ENCODE data around the gene SLC1A5.

DNA sequence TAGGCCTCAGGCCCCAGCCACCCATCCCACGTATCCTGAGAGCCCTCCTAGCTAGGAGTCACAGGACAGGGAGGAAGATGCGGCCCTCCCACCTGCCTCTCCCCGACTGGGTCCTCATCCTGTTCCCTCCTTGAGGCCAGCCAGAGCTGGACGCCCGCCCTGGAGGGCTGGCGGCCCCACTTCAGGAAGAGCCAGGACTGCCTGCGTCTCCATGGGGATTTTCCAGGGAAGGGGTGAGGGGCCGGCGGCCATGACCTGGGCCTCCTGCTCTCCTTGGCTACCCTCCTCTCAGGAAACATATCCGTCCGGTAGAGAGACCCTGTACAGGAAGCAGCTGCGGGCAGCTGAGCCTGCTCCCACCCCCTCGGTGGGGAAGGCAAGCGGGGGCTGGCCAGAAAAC is 60.2 kb downstream of the SLC1A5 start:
- TF ChIP-seq, protein P1, sequence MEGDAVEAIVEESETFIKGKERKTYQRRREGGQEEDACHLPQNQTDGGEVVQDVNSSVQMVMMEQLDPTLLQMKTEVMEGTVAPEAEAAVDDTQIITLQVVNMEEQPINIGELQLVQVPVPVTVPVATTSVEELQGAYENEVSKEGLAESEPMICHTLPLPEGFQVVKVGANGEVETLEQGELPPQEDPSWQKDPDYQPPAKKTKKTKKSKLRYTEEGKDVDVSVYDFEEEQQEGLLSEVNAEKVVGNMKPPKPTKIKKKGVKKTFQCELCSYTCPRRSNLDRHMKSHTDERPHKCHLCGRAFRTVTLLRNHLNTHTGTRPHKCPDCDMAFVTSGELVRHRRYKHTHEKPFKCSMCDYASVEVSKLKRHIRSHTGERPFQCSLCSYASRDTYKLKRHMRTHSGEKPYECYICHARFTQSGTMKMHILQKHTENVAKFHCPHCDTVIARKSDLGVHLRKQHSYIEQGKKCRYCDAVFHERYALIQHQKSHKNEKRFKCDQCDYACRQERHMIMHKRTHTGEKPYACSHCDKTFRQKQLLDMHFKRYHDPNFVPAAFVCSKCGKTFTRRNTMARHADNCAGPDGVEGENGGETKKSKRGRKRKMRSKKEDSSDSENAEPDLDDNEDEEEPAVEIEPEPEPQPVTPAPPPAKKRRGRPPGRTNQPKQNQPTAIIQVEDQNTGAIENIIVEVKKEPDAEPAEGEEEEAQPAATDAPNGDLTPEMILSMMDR (IDR thresholded peaks at IDR 0.05; ENCODE audit: poor library complexity, severe bottlenecking): no peak
- no peak for TF ChIP-seq EZH2 (IDR thresholded peaks at IDR 0.05; ENCODE audit: borderline replicate concordance, insufficient read depth, low read length, poor library complexity, severe bottlenecking)
- TF ChIP-seq EP300 (conservative IDR thresholded peaks at IDR 0.05; ENCODE audit: poor library complexity, severe bottlenecking): no peak
- no peak for TF ChIP-seq RAD21 (conservative IDR thresholded peaks at IDR 0.05)
- TF ChIP-seq MXI1 (conservative IDR thresholded peaks at IDR 0.05; ENCODE audit: poor library complexity, severe bottlenecking): no peak
- TF ChIP-seq, protein P2, sequence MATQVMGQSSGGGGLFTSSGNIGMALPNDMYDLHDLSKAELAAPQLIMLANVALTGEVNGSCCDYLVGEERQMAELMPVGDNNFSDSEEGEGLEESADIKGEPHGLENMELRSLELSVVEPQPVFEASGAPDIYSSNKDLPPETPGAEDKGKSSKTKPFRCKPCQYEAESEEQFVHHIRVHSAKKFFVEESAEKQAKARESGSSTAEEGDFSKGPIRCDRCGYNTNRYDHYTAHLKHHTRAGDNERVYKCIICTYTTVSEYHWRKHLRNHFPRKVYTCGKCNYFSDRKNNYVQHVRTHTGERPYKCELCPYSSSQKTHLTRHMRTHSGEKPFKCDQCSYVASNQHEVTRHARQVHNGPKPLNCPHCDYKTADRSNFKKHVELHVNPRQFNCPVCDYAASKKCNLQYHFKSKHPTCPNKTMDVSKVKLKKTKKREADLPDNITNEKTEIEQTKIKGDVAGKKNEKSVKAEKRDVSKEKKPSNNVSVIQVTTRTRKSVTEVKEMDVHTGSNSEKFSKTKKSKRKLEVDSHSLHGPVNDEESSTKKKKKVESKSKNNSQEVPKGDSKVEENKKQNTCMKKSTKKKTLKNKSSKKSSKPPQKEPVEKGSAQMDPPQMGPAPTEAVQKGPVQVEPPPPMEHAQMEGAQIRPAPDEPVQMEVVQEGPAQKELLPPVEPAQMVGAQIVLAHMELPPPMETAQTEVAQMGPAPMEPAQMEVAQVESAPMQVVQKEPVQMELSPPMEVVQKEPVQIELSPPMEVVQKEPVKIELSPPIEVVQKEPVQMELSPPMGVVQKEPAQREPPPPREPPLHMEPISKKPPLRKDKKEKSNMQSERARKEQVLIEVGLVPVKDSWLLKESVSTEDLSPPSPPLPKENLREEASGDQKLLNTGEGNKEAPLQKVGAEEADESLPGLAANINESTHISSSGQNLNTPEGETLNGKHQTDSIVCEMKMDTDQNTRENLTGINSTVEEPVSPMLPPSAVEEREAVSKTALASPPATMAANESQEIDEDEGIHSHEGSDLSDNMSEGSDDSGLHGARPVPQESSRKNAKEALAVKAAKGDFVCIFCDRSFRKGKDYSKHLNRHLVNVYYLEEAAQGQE (IDR thresholded peaks at IDR 0.05; ENCODE audit: borderline replicate concordance): no peak
- TF ChIP-seq TAF1 (IDR thresholded peaks at IDR 0.05; ENCODE audit: low read depth): no peak
- TF ChIP-seq POLR2AphosphoS5 (IDR thresholded peaks at IDR 0.05): no peak
